WERI-Rb-1 (cell line): ENCODE measurements around the gene RAB7B.

ENCODE experiments used
- DNase-seq: peaks from one replicate; pipeline ENCODE4 v3.0.0-alpha.2; 2020
- H3K27ac ChIP-seq: fragments of 250-450 bp; sonication (Bioruptor Pico); 2 replicates; pipeline ENCODE4 v1.5.1; 2020; ENCODE audit warnings: mild to moderate bottlenecking, moderate library complexity
- H3K27me3 ChIP-seq: fragments of 250-450 bp; sonication (Bioruptor Pico); 2 replicates; pipeline ENCODE4 v1.5.1; 2021; ENCODE audit warnings: mild to moderate bottlenecking, low read depth, moderate library complexity; ENCODE audit not compliant: insufficient read depth, severe bottlenecking
- H3K36me3 ChIP-seq: fragments of 250-450 bp; sonication (Bioruptor Pico); 2 replicates; pipeline ENCODE4 v1.5.1; 2020; ENCODE audit warnings: mild to moderate bottlenecking, moderate library complexity
- H3K4me3 ChIP-seq: 2 replicates; pipeline ENCODE4 v1.5.1; 2011; ENCODE audit warnings: low read depth, mild to moderate bottlenecking, control low read depth, low read length
- H3K9me3 ChIP-seq: fragments of 250-450 bp; sonication (Bioruptor Pico); 2 replicates; pipeline ENCODE4 v1.5.1; 2021; ENCODE audit warnings: mild to moderate bottlenecking, moderate library complexity; ENCODE audit not compliant: severe bottlenecking
- TF ChIP-seq, protein P1 (sequence below): IDR thresholded peaks from 2 replicates; pipeline ENCODE4 v1.5.1; 2011; ENCODE audit warnings: low read depth, mild to moderate bottlenecking, control low read depth, inconsistent platforms, low read length

RAB7B gene

DNA sequence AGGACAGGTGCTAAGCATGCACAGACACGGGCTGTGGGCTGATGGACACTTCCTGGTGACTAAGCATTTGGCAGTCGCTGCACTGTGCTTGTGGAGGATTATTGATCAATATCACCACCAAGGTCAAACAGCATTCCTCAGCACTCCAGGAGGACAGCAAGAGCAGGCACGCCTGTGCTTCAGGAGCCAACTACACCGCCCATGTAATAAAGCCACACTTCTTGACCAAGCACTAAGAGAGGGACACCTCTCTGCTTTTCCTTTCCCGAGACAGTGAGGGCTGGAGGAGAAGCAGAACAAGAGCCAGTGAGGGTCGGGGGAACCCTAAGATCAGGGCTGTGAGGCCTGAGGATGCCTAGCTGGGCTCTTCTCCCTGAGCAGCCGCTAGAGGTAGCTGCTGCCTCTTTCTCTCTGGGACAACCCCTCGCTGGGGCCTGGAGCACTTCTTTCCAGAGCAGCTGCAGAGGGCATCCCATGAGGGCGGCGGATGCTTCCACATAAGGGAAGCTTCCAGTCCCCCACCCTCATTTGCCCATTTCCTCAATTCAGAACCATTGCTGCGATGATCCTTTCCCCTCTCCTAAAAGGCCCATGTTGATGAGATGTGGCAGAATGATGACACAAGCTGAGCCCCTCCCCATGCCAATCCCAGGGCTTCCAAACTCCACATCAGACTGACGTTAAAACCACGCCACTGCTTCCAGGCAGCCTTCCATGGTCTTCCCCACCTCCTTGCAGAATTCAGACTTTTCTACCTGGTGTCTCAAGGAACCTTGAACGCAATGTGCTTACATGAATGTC lies 19.1 kb downstream of the RAB7B start:
- no peak overlapping the region for H3K4me3 ChIP-seq
- H3K27me3 ChIP-seq = no peaks in the 10 kb centered on the region
- TF ChIP-seq, protein P1, sequence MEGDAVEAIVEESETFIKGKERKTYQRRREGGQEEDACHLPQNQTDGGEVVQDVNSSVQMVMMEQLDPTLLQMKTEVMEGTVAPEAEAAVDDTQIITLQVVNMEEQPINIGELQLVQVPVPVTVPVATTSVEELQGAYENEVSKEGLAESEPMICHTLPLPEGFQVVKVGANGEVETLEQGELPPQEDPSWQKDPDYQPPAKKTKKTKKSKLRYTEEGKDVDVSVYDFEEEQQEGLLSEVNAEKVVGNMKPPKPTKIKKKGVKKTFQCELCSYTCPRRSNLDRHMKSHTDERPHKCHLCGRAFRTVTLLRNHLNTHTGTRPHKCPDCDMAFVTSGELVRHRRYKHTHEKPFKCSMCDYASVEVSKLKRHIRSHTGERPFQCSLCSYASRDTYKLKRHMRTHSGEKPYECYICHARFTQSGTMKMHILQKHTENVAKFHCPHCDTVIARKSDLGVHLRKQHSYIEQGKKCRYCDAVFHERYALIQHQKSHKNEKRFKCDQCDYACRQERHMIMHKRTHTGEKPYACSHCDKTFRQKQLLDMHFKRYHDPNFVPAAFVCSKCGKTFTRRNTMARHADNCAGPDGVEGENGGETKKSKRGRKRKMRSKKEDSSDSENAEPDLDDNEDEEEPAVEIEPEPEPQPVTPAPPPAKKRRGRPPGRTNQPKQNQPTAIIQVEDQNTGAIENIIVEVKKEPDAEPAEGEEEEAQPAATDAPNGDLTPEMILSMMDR = peak; percentile 100
- H3K9me3 ChIP-seq = no peaks in the 10 kb centered on the region
- no peaks in the 10 kb centered on the region for H3K36me3 ChIP-seq
- DNase-seq = peak; percentile 90
- H3K27ac ChIP-seq = no peak overlapping the region

DNA sequence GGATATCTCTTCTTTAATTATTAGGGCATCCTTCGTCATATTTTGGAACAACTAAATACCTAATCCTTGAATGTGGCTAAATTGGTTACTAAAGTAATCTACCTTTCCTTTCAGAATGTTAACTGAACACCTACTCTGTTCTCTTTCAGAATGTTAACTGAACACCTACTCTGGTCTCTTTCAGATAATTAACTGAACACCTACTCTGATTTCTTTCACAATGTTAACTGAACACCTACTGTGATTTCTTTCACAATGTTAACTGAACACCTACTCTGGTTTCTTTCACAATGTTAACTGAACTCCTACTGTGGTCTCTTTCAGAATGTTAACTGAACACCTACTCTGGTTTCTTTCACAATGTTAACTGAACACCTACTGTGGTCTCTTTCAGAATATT lies 21.9 kb downstream of the RAB7B start:
- H3K9me3 ChIP-seq = no peaks in the 10 kb centered on the region
- no peak overlapping the region for H3K27ac ChIP-seq

DNA sequence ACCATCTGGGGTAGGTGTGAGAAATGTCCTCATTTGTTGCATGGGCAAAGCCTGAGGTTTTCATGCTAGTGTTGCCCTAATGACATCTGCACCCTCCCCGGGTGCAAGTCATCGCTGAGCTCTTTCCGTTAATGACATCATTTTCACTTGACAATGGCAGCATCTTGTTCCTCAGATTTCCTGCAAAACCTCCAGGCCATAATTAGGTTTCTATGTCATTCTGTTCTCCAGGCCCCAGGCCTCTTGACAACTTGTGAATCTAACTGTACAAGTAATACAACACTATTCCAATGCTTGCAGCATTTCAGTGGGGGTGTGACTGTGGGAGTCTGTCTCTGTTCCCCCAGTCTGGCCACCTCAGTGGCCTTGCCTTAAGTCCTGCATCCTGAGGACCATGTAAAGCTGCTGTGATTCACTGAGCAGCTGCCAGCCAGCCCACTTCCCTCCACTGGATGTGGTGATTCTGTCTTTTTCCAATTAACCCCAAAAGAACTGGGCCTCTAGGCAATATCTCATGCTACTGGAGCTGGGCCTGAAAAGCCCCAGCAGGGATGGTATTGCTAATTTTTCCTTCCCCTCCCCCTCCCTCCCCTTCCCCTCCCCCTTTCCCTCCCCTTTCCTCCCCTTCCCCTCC lies 22.8 kb downstream of the RAB7B start:
- no peak overlapping the region for H3K27ac ChIP-seq
- H3K9me3 ChIP-seq = no peaks in the 10 kb centered on the region
- no peaks in the 10 kb centered on the region for H3K36me3 ChIP-seq
- no peak for DNase-seq
- no peaks in the 10 kb centered on the region for H3K27me3 ChIP-seq
- TF ChIP-seq, protein P1 = no peak
- no peak overlapping the region for H3K4me3 ChIP-seq

More for the DNA sequence above, 21.9 kb downstream of the RAB7B start:
- TF ChIP-seq, protein P1 = no peak
- DNase-seq = no peak
- Histone ChIP-seq H3K36me3 (no peaks in the 10 kb centered on the region), H3K27me3 (no peaks in the 10 kb centered on the region), H3K4me3 (no peak overlapping the region)

DNA sequence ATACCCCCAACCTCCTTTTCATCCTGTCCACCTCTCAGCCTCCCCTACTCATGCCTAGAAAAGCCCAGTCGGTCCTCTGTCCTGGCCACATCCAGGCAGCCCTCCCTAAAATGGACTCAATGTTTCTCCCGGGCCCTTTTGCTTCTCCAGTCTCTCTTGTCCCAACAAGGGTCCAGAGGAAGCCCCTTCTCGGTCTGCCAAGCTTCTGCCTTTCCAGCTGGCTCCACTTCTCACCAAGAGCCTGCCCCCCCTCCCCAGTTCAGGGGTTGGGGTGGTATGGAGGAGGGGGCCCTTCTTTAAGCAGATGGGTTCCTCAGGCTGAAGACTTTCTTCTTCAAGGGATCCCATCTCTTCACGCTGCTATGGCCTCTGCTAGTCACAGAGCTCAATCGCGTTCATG lies 23.9 kb downstream of the RAB7B start:
- no peaks in the 10 kb centered on the region for H3K9me3 ChIP-seq
- TF ChIP-seq, protein P1 = no peak
- no peaks in the 10 kb centered on the region for H3K36me3 ChIP-seq
- H3K27ac ChIP-seq = no peak overlapping the region
- no peak overlapping the region for H3K4me3 ChIP-seq
- DNase-seq = no peak
- H3K27me3 ChIP-seq = no peaks in the 10 kb centered on the region

DNA sequence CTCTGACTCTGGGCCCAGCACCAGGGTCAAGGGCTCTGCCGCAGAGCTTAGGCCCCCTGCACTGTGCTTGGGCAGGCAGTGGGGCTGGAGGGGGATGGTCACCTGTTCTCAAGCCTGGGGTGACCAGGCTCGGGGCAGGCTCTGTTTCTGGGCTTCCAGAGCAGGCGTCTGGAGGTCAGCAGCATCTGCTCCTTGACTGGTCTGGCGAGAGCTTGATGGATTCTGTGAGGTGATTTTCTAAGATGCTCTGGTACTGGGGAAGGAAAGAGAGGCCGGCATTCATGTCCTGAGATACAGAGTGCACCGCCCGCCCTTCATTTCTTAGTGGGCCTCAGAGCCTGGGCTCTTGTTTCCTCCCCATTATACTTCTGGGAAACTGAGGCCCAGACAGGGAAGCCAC lies 24.5 kb downstream of the RAB7B start:
- no peaks in the 10 kb centered on the region for H3K36me3 ChIP-seq
- no peaks in the 10 kb centered on the region for H3K27me3 ChIP-seq
- DNase-seq = no peak
- TF ChIP-seq, protein P1 = no peak
- H3K9me3 ChIP-seq = no peaks in the 10 kb centered on the region
- H3K4me3 ChIP-seq = no peak overlapping the region
- H3K27ac ChIP-seq = no peak overlapping the region
